22Rv1 (cell line): Measurements from ENCODE around the gene CCHCR1.

Experiments used
- H3K27ac ChIP-seq: fragments of 450-650 bp; 2 replicates; pipeline ENCODE4 v1.5.1; 2017
- CTCF ChIP-seq: fragments of 450-650 bp; IDR thresholded peaks from 2 replicates; pipeline ENCODE4 v1.5.1; 2017; ENCODE audit warnings: mild to moderate bottlenecking
- ZFX ChIP-seq: fragments of 450-650 bp; IDR thresholded peaks from 2 replicates; pipeline ENCODE4 v1.6.1; 2017; ENCODE audit warnings: antibody characterized with exemption, borderline replicate concordance

CCHCR1 gene

GRCh38 chr6:31161216-31162126 is 3.9 kb upstream of the CCHCR1 start:
- TF ChIP-seq CTCF: no peak
- TF ChIP-seq ZFX: no peak
- H3K27ac ChIP-seq: no peak overlapping the region

- no peak for TF ChIP-seq CTCF
- TF ChIP-seq ZFX: no peak
Measured at GRCh38 chr6:31158863-31159855, 1.6 kb upstream of the CCHCR1 start.

GRCh38 chr6:31158140-31158862 is 699 bp upstream of the CCHCR1 start, which contains the start of gene TCF19:
TSS of gene TCF19 (plus strand) at chr6:31158589. CDS start at chr6:31159470, 881 bp downstream.
- H3K27ac ChIP-seq: peak within 1 kb of the TSS; percentile 74
- no peak for TF ChIP-seq CTCF
- no peak for TF ChIP-seq ZFX

More at GRCh38 chr6:31158863-31159855, 1.6 kb upstream of the CCHCR1 start:
- peak overlapping the region; percentile 74 for H3K27ac ChIP-seq

- H3K27ac ChIP-seq: peak overlapping the region; percentile 74; the same call in 1 of the 2 replicates
- TF ChIP-seq CTCF (no peak), ZFX (no peak)
Measured at GRCh38 chr6:31156641-31157040, 961 bp downstream of the CCHCR1 start.

GRCh38 chr6:31154436-31154835 is 3.2 kb downstream of the CCHCR1 start:
- TF ChIP-seq ZFX: no peak
- TF ChIP-seq CTCF: no peak
- H3K27ac ChIP-seq: no peak overlapping the region

- TF ChIP-seq ZFX (no peak), CTCF (no peak)
- no peak overlapping the region for H3K27ac ChIP-seq
Measured at GRCh38 chr6:31152781-31153180, 4.8 kb downstream of the CCHCR1 start.
